ENCODE measurements around the gene PUM1.
"Not testable (repeated sequence)": the region's sequence is repeated elsewhere in the genome, so short reads cannot be mapped to it uniquely, and the experiment has no call there.

The PUM1 gene, protein sequence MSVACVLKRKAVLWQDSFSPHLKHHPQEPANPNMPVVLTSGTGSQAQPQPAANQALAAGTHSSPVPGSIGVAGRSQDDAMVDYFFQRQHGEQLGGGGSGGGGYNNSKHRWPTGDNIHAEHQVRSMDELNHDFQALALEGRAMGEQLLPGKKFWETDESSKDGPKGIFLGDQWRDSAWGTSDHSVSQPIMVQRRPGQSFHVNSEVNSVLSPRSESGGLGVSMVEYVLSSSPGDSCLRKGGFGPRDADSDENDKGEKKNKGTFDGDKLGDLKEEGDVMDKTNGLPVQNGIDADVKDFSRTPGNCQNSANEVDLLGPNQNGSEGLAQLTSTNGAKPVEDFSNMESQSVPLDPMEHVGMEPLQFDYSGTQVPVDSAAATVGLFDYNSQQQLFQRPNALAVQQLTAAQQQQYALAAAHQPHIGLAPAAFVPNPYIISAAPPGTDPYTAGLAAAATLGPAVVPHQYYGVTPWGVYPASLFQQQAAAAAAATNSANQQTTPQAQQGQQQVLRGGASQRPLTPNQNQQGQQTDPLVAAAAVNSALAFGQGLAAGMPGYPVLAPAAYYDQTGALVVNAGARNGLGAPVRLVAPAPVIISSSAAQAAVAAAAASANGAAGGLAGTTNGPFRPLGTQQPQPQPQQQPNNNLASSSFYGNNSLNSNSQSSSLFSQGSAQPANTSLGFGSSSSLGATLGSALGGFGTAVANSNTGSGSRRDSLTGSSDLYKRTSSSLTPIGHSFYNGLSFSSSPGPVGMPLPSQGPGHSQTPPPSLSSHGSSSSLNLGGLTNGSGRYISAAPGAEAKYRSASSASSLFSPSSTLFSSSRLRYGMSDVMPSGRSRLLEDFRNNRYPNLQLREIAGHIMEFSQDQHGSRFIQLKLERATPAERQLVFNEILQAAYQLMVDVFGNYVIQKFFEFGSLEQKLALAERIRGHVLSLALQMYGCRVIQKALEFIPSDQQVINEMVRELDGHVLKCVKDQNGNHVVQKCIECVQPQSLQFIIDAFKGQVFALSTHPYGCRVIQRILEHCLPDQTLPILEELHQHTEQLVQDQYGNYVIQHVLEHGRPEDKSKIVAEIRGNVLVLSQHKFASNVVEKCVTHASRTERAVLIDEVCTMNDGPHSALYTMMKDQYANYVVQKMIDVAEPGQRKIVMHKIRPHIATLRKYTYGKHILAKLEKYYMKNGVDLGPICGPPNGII

DNA sequence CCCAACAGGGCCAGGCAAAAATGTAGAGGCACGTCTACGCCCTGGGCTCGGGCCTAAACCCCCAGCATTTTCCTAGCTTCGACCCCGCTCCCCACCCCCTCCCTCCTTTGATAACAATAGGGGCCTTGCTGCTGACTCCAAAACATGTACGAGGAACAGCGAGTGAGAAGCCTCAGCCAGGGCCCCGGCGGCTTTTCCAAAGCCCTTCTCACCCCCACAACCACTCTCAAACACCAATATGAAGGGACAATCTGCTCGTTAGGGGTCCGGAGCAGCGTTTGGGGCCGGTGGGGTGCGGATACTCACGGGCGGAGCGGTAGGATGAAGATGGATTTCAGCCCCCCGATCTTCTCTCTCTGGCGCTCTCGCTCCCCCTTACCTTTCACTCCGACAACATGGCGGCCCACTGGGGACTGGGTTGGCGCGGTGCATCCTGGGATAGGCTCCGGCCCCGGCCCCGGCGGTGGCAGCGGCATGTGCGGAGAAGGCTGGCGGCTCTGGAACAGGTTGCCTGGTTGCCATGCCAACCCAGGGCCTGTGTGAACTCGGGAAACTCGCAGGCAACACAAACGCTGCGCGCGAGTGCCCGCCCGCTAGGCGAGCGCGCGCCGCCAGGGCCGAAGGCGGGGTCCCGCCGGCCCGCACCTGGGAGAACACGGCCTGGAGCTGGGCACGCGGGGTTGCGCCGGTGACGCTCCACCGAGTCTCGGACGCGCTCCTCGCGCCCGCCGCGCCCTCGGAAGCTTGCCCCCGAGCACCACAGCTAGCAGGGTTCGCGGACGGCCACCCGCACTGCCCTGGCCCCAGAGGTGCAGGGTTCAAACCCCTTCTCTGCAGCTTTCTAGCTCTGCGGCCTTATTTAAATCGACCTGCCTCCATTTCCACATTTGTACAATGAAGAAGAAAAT, at the start of gene PUM1:
TSS of gene PUM1 (minus strand) at position 408 of the 908 bp plus-strand sequence. CDS start 6,151 bp downstream, outside the sequence.
- DNase-seq (ENCODE audit: low read depth, low spot score), result peak; percentile 99

DNA sequence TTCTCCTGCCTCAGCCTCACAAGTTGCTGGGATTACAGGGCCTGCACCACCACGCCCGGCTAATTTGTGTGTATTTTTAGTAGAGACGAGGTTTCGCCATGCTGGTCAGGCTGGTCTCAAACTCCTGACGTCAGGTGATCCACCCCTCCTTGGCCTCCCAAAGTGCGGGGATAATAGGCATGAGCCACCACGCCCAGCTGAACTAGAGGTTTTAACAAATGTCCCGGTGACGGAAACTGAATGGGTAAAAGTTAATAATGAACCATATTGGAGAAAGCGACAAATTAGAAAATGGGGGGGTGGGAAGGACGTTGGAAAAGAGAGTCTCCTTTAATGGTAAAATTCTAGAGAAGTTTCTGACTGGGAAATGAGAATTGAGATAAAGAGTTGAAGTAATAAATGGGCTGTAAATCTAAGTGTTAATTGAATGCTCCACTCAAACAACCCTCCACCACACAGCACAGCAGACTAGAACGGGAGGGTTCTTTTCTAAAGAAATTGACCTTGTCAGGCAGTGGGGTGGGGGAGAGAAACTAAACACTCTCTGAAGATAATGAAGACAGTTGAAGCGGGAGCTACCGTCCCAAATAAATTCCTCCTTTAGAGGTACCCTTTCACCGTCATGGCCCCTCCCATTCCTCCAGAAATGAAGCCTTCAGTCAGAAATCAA, 46.9 kb upstream of the PUM1 start:
- DNase-seq (ENCODE audit: low read depth, low spot score), result peak; percentile 21

DNA sequence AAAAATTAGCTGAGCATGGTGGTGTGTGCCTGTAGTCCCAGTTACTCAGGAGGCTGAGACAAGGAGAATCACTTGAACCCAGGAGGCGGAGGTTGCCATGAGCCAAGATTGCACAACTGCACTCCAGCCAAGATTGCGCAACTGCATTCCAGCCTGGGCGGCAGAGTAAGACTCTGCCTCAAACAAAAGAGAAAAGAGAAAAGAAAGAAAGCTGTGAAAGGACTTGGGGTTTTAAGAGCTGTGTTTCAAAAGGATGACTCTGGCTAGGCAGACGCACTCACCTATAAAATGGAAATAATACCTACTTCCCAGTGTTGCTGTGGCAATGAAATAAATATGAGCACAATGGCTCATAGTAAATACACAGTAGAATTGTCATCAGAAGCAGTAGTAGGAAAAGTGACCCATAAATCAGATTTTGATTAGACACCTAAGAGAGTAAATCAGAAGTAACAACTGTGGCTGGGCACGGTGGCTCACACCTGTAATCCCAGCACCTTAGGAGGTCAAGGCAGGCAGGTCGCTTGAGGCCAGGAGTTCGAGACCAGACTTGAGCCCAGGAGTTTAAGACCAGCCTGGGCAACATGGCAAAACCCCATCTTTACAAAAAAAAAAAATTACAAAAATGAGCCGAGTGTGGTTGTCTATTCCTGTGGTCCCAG, 45.9 kb upstream of the PUM1 start:
- peak; percentile 82 for DNase-seq (ENCODE audit: low read depth, low spot score)

DNA sequence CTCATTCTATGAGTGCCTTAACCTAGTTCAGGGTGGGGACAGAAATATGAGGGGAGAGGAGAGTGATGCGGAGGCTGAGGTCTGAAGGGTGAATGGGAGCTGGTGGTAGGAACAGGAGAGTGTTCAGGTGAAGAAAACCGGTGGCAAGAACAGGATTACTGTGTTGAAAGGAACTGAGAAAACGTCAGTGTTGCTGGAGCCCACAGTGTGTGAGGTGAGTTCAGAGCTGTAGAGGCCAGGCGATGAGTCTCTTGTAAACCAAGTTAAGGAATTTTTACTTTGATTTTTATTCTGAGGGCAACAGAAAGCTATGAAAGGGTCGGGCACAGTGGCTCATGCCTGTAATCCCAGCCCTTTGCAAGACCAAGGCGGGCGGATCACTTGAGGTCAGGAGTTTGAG, 45.3 kb upstream of the PUM1 start:
- no peak for DNase-seq (ENCODE audit: low read depth, low spot score)

DNA sequence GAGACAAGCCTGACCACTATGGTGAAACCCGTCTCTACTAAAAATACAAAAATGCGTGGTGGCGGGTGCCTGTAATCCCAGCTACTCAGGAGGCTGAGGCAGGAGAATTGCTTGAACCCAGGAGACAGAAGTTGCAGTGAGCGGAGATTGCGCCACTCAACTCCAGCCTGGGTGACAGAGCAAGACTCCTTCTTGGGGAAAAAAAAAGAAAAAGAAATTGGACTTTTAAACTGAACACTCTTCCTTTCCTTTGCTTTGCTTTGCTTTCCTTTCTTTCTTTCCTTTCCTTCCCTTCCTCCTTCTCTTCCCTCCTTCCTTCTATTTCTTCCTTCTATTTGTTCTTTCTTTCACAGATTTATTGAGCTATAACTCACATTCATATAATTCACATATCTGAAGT, 43.3 kb upstream of the PUM1 start:
- DNase-seq (ENCODE audit: low read depth, low spot score), result no peak

DNA sequence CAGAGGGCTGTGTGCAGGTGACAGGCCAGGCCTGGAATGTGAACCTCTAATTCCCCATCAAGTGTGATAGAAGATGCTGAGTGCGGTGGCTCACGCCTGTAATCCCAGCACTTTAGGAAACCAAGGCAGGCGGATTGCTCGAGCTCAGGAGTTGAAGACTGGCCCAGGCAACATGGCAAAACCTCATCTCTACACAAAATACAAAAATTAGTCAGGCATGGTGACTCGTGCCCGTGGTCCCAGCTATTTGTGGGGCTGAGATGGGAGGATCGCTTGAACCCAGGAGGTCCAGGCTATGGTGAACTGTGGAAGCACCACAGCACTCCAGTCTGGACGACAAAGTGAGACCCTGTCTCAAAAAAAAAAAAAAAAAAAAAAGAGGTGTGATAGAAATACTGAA, 40.1 kb upstream of the PUM1 start:
- DNase-seq (ENCODE audit: low read depth, low spot score), result no peak

DNA sequence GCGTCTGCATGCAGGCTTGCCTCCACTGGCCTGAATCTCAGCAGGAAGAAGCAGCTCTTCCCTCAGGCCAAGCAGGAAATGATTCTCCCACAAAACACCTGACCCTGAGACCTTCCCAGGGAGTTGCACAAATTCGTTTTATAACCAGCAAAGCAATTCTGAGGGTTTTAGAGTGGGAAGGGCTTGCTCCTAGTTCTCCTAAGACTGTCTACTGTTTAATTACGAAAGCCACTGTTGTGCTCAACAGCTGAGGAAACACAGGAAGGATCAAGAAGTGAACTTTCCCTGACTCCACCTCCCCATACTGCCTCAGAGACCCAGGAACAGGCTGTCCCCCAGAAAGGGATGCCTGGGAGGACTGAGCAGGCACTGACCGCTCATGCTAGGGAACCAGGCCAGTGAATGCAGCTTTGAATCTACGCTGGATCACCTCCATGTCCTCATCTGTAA, 37.0 kb upstream of the PUM1 start:
- peak; percentile 32 for DNase-seq (ENCODE audit: low read depth, low spot score)

DNA sequence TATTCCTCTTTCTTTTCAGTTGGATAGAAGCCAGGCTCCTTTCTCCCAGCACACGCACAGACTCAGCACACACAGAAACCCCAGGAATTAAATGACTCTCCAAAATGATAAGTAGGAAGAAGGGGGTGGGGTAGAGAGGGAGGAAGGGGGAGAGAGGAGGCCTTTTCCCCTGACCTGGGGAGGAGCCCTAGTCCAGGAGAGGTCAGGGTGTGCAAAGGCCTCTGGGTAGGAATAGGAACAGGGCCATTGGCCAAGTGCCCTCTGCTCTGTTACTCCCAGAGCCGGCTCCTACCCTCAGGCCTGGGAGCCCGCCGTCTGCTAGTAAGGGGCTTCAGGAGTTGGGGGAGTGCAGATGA, 35.6 kb upstream of the PUM1 start:
- no peak for DNase-seq (ENCODE audit: low read depth, low spot score)

DNA sequence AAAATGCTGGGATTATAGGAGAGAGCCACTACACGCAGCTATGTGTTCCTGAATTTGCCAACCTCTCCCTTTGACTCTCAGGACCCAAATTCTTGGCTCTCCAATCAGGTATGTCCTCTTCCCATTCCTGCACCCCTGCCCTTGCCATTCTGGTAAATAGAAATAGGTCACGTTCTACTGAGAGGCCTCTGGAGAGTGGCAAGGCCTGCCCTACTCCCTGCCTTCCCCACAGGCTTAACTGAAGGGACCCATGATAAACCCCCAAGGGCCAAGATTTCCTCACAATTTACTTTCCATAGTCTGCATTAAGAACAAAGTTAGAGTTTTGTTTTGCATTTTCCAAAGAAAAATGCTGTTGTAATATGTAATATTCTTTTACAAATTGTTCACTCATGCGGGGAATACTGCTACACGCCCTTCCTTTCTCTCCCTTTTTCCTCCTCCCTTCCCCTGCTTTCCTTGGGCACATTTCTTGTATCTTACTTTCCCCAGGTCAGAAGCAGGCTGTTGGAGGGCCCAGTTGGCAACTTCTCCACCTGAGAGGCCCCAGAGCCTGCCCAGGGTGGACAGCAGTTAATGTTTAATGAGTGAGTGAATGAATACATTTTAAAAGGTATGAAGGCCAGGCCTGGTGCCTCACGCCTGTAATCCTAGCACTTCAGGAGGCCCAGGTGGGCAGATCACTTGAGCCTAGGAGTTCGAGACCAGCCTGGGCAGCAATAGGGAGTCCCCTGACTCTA, 33.9 kb upstream of the PUM1 start:
- DNase-seq (ENCODE audit: low read depth, low spot score), result no peak

DNA sequence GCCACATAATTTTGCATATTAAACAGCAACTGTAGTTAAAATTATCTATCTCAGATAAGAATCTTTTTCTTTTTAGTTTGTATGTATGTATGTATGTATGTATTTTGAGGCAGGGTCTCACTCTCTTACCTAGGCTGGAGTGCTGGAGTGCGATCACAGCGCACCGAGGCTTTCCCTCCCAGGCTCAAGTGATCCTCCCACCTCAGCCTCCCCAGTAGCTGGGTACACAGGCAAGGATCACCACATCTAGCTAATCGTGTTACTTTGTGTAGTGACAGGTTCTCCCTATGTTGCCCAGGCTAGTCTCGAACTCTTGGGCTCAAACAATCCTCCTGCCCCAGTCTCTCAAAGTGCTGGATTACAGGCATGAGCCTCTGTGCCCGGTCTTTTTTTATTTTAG, 30.5 kb upstream of the PUM1 start:
- no peak for DNase-seq (ENCODE audit: low read depth, low spot score)

DNA sequence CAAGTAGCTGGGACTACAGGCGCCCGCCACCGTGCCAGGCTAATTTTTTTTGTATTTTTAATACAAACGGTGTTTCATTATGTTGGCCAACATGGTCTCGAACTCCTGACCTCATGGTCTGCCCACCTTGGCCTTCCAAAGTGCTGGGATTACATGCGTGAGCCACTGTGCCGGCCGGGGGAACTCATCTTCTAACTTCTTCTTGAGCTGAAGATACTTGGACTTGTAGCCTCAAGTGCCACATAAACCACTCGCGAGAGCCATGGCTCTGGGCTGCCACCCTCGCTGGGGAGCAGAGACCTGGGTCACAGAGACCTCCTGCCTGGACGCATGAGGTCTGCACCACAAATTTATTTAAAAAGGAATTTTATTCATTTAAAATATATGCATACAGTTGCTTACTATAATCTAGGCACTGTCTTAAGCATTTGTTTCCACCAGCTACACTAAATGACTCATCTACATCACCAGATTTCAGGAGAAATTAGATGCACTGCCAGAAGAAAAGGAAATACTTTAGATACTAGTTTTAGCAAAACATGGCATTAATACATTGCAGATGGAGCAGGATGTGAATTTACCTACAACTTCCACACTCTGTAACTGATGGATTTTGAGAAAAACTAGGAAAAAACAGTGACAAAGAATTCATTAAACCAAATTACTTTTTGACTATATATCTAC, 29.9 kb upstream of the PUM1 start:
- no peak for DNase-seq (ENCODE audit: low read depth, low spot score)

DNA sequence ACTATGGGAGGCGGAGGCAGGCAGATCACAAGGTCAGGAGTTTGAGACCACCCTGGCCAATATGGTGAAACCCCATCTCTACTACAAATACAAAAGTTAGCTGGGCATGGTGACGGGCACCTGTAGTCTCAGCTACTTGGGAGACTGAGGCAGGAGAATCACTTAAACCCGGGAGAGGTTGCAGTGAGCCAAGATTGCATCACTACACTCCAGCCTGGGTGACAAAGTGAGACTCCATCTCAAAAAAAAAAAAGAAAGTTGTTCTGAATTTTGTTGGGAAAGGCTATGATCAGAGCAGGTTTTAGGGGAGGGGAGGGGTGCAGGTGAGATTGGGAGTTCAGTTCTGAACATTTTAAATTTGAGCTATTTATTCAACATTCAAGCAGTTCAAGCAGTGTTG, 22.6 kb upstream of the PUM1 start:
- DNase-seq (ENCODE audit: low read depth, low spot score), result not testable (repeated sequence)

DNA sequence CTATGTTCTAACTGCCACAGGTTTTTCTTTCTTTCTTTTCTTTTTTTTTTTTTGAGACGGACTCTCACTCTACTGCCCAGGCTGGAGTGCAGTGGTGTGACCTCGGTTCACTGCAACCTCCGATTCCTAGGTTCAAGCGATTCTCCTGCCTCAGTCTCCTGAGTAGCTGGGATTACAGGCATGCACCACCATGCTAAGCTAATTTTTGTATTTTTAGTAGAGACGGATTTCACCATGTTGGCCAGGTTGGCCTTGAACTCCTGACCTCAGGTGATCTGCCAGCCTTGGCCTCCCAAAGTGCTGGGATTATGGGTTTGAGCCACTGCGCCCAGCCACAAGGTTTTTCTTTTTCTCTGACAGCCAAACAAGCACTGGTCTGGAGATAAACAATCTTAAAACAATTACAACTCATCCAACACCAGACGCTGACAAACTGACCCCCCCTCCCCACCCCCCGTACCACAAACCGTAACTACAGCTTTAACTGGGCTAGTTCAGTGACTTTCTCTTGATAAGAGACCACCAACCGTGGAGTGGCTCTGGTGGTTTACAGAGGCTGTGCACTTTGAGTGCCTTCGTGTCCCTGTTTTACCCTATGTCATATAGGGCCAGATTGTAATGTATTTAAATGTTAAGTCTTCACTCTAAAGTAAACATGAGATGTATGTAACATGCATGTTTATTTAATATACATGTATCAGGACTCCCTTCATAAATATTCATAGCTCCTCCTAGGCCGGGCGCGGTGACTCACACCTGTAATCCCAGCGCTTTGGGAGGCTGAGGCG, 19.5 kb upstream of the PUM1 start:
- DNase-seq (ENCODE audit: low read depth, low spot score), result peak; percentile 18

DNA sequence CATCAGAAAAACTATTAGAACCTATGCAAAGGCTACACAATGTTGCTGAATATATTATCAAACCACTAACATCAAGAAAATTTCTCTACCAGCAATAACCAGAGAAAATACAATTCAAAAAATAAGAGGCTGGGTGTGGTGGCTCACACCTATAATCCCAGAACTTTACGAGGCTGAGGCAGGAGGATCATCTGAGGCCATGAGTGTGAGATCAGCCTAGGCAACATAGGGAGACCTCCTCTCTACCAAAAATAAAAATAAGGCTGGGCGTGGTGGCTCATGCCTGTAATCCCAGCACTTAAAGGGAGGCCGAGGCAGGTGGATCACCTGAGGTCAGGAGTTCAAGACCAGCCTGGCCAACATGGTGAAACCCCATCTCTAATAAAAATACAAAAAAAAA, 16.9 kb upstream of the PUM1 start:
- DNase-seq (ENCODE audit: low read depth, low spot score), result no peak

DNA sequence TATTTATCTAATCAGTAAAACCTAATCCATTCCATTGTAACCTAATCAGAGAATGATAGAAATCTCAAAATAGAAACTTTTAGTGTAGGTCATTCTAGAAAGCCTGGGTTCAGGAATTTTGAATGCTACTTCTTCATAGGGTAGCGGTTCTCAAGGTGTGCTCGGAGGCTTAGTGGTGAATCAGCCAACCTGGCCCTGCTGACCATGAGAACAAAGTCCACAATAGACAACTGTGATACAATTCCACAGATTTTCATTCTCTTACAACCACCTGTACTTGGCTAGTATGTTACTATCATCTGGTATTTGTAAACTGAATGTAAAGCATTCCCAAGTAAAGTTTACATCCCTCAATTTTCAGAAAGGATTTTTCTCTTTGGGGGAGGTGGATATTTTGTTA, 7.5 kb upstream of the PUM1 start:
- no peak for DNase-seq (ENCODE audit: low read depth, low spot score)

DNA sequence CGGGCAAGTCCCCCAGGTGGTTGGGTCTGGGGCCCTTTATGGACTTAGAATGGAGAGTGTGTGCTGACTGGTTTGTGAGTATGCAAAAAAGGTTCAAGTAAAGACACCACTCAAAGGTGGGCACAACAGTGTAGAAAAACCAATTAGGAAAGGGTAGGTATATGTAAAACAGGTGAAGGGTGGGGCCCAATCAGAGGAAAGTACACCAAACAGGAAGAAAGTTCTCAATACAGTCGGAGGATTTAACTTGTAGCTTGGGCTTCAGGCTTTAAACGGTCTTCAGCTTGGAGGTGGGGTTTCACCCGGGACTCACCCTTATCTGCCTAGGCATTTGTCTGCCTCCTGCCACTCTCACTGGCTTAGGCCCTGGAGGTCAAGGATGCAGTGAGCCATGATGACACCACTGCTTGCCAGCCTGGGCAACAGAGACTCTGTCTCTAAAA, 6.8 kb upstream of the PUM1 start:
- peak; percentile 28 for DNase-seq (ENCODE audit: low read depth, low spot score)

DNA sequence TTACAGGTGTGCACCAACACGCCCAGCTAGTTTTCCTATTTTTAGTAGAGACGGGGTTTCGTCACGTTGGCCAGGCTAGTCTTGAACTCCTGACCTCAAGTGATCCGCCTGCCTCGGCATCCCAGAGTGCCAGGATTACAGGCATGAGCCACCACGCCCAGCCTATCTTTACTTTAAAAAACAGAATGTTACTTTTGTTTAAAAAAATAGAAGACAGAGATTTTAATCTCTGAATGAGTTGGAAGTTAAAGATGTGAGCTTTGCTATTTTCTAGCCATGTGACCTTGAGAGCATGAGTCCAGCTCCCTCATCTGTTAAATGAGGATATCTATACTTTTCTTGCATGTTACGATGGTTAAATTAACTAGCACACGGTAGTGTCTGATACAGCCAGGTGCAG, 3.9 kb upstream of the PUM1 start:
- no peak for DNase-seq (ENCODE audit: low read depth, low spot score)

All from ELF-1 (cell line).